GM18873 (cell line): ENCODE results near the gene ENTPD7.

ENCODE experiments used
- ATAC-seq: cut with Tn5 transposase; IDR thresholded peaks from one replicate; pipeline ENCODE4 v1.9.1; 2021; ENCODE audit warnings: mild to moderate bottlenecking, moderate library complexity, moderate number of reproducible peaks; ENCODE audit not compliant: unreplicated experiment, low FRiP score

The ENTPD7 gene

GRCh38 chr10:99633832-99634231, 25.5 kb upstream of the ENTPD7 start:
- no peak for ATAC-seq

- no peak for ATAC-seq
Measured at GRCh38 chr10:99647601-99648151, 11.6 kb upstream of the ENTPD7 start.

GRCh38 chr10:99648717-99649116, 10.6 kb upstream of the ENTPD7 start:
- no peak for ATAC-seq

- ATAC-seq, result no peak
Measured at GRCh38 chr10:99652800-99653390, 6.4 kb upstream of the ENTPD7 start.

GRCh38 chr10:99654390-99655175, 4.7 kb upstream of the ENTPD7 start:
- ATAC-seq, result no peak

- no peak for ATAC-seq
Measured at GRCh38 chr10:99656199-99657064, 2.9 kb upstream of the ENTPD7 start.

- no peak for ATAC-seq
Measured at GRCh38 chr10:99658622-99659030, 683 bp upstream of the ENTPD7 start.

GRCh38 chr10:99659868-99660366, 608 bp downstream of the ENTPD7 start:
- ATAC-seq, result no peak

- no peak for ATAC-seq
Measured at GRCh38 chr10:99660662-99661376, 1.5 kb downstream of the ENTPD7 start.

- no peak for ATAC-seq
Measured at GRCh38 chr10:99661377-99661763, 2.1 kb downstream of the ENTPD7 start.

- ATAC-seq, result no peak
Measured at GRCh38 chr10:99665304-99665703, 6.0 kb downstream of the ENTPD7 start.

GRCh38 chr10:99667108-99667751, 7.9 kb downstream of the ENTPD7 start:
- no peak for ATAC-seq

GRCh38 chr10:99671386-99671785, 12.1 kb downstream of the ENTPD7 start:
- no peak for ATAC-seq

GRCh38 chr10:99672884-99673283, 13.6 kb downstream of the ENTPD7 start:
- no peak for ATAC-seq

- no peak for ATAC-seq
Measured at GRCh38 chr10:99673492-99673891, 14.2 kb downstream of the ENTPD7 start.

GRCh38 chr10:99674762-99675161, 15.5 kb downstream of the ENTPD7 start:
- ATAC-seq, result no peak

GRCh38 chr10:99676426-99676825, 17.1 kb downstream of the ENTPD7 start:
- no peak for ATAC-seq

- ATAC-seq, result no peak
Measured at GRCh38 chr10:99676895-99677294, 17.6 kb downstream of the ENTPD7 start.

- ATAC-seq, result no peak
Measured at GRCh38 chr10:99678921-99679320, 19.6 kb downstream of the ENTPD7 start.

GRCh38 chr10:99681553-99681952, 22.2 kb downstream of the ENTPD7 start:
- no peak for ATAC-seq
